Stimulated activated naive CD8-positive, alpha-beta T cell treated with anti-CD3 and anti-CD28 coated beads, Interleukin-15, Interleukin-2, amounts not matched to agents 100 ng/mL and 50 ng/mL, for 24 hours (primary cell): ENCODE data around the gene EYS.

Source experiments
- H3K27ac Mint-ChIP-seq: one replicate; pipeline ENCODE4 v1.8.0; 2021; ENCODE audit warnings: mild to moderate bottlenecking, mixed read lengths
- H3K27me3 Mint-ChIP-seq: one replicate; pipeline ENCODE4 v1.8.0; 2021; ENCODE audit warnings: mixed read lengths
- H3K36me3 Mint-ChIP-seq: one replicate; pipeline ENCODE4 v1.8.0; 2021; ENCODE audit warnings: low read depth, mixed read lengths
- H3K4me1 Mint-ChIP-seq: one replicate; pipeline ENCODE4 v1.8.0; 2021; ENCODE audit warnings: low read depth, mixed read lengths
- H3K4me3 Mint-ChIP-seq: one replicate; pipeline ENCODE4 v1.8.0; 2021; ENCODE audit warnings: mild to moderate bottlenecking, mixed read lengths
- H3K9me3 Mint-ChIP-seq: one replicate; pipeline ENCODE4 v1.8.0; 2021; ENCODE audit warnings: mixed read lengths

Gene EYS

DNA sequence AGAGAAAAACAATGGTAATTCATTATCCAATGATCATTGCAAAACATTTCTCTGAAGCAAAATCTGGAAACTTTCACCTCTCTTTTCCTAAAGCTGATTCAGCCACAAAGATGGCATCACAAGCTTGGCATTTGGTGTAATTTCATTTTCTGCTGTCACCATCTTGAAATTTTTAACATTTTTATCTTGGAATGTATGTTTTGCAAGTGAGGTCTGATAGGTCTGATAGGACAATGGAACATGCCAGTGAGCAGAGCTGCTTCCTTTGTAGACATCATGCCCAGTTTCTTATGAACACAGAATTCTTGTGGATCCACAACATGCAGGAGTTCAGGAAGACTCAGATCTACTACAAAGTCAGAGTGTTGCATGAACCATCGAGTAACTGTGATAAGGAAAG lies 969.6 kb downstream of the EYS start:
- Mint-ChIP-seq H3K27ac (no peak overlapping the region), H3K4me3 (no peak overlapping the region), H3K36me3 (no peaks in the 10 kb centered on the region), H3K9me3 (peaks cover 5% of the 10 kb centered on the region), H3K4me1 (no peaks in the 10 kb centered on the region), H3K27me3 (no peaks in the 10 kb centered on the region)

DNA sequence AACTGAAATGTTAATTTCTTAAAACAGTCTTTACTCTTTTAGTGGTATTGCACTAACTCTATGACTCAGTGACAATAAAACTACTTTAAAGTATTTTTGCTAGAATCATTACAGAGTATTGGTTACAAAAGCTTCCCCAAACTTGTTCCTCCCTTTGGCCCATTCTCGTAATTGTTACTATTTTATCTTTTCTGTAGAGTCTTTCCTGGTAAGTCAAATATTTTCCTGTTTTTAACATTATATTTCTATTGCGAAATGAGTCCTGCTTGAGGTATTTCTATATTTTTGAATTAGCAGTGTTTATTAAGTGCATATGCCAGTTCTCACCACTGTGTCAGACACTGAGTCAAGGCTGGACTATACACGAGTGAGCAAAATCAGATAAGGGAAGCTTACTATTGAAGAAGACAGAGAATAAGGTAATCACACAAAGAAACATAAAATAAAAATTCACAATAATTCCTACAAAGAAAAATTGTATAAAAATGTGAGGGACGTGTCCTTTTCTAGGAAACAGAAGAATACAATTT lies 970.5 kb downstream of the EYS start:
- no peak overlapping the region for H3K4me3 Mint-ChIP-seq
- no peaks in the 10 kb centered on the region for H3K4me1 Mint-ChIP-seq
- H3K36me3 Mint-ChIP-seq, result no peaks in the 10 kb centered on the region
- no peak overlapping the region for H3K27ac Mint-ChIP-seq
- H3K27me3 Mint-ChIP-seq, result no peaks in the 10 kb centered on the region
- peaks cover 5% of the 10 kb centered on the region for H3K9me3 Mint-ChIP-seq

DNA sequence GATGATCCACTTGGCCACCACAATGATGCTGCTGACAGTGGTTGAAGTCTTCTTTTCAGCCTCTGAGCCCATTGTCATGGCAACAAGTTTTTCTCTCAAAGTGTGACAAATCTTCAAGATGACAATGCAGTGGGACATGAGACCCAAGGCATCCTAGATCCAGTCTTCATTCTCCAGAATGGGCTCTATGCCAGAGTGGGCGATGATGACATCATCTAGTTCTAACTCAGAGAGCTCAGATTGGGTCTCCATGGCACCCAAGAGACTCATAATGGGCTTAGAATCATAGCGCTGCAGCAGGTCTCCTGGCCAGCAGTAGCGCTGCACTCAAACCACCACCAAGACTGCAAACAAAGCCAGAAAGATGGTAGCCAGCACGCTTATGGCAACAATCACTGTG lies 973.6 kb downstream of the EYS start:
- H3K27ac Mint-ChIP-seq, result no peak overlapping the region
- H3K4me1 Mint-ChIP-seq, result no peaks in the 10 kb centered on the region
- H3K36me3 Mint-ChIP-seq, result no peaks in the 10 kb centered on the region
- H3K9me3 Mint-ChIP-seq, result no peaks in the 10 kb centered on the region
- no peaks in the 10 kb centered on the region for H3K27me3 Mint-ChIP-seq
- no peak overlapping the region for H3K4me3 Mint-ChIP-seq

DNA sequence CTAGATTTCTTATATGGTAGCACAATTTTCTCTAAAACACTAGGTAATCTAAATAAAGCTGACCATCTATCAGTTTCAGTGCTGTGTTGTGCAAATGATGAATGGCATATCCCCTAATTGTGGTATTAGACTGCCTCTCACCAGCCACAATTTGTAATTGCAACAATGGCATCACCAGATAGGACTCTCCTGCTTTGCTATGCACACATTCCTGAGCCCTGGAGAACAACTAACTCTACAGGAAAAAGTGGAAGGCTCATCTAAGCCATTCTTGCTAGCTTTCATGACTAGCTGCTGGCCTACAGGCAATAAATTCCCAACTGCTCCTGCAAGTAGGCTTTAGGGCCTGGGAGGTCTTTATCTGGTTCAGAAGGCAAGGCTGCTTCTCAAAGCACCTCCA lies 974.1 kb downstream of the EYS start:
- H3K27ac Mint-ChIP-seq, result no peak overlapping the region
- H3K9me3 Mint-ChIP-seq, result no peaks in the 10 kb centered on the region
- no peaks in the 10 kb centered on the region for H3K27me3 Mint-ChIP-seq
- H3K4me3 Mint-ChIP-seq, result no peak overlapping the region
- H3K36me3 Mint-ChIP-seq, result no peaks in the 10 kb centered on the region
- H3K4me1 Mint-ChIP-seq, result no peaks in the 10 kb centered on the region

DNA sequence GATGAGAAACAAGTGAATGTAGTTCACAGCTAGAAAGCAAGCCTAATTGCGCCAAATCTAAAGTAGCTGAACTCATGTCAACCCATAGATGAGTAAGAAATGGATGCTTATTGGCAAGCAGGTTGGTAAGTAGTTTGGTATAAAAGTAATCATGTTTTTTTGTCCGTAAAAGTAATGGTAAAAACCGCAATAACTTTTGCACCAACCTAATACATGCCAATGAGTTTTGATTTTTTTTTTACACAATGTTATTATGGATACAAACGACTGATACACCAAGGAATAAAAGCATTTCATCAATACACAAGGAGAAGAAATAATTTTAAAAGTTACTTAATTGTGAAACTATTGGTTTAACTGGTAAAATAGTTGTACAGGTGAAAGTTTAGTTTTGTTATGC lies 977.5 kb downstream of the EYS start:
- Mint-ChIP-seq H3K4me3 (no peak overlapping the region), H3K27me3 (no peaks in the 10 kb centered on the region), H3K27ac (no peak overlapping the region)

DNA sequence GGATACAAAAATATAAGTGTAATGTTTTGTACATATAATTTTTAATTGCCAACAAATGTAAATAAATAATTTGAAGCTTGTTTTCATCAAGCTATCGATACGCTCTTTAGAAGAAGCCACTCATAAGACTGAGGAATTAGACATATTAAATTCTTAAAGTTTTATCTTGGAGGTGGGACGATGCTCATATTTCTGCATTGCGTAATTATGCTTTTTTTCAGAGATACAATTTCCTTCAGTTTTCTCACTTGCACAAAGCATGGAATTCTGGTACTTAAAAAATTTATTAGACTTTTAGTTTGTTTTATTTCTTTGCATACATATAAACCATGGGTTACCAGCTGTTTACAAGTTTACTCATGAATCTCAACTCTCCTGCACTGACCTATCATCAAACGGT lies 980.0 kb downstream of the EYS start:
- Mint-ChIP-seq H3K27me3 (no peaks in the 10 kb centered on the region), H3K4me1 (no peaks in the 10 kb centered on the region), H3K27ac (no peak overlapping the region), H3K4me3 (no peak overlapping the region), H3K9me3 (peaks cover 5% of the 10 kb centered on the region), H3K36me3 (no peaks in the 10 kb centered on the region)

More for the DNA sequence above, 977.5 kb downstream of the EYS start:
- Mint-ChIP-seq H3K36me3 (no peaks in the 10 kb centered on the region), H3K9me3 (peaks cover 3% of the 10 kb centered on the region), H3K4me1 (no peaks in the 10 kb centered on the region)

DNA sequence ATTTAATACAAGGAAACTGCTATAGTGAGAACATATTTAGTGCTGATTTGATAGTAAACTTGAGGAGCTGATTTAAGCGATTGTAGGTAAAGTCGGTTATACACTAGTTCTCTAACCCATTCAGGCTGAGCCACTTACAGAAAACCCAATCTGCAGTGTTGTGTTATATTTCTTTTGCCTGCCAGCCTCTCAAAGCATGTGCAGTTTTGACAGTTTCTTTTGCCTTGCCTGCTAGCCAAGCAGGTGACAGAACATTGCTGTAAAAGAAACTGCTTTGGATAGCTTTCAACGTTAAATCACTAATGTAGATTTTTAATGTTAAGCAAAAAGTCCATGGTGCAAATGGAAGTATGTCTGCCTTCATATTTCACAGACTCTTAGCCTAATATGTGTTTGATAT lies 982.9 kb downstream of the EYS start:
- Mint-ChIP-seq H3K27me3 (no peaks in the 10 kb centered on the region), H3K4me1 (no peaks in the 10 kb centered on the region)

DNA sequence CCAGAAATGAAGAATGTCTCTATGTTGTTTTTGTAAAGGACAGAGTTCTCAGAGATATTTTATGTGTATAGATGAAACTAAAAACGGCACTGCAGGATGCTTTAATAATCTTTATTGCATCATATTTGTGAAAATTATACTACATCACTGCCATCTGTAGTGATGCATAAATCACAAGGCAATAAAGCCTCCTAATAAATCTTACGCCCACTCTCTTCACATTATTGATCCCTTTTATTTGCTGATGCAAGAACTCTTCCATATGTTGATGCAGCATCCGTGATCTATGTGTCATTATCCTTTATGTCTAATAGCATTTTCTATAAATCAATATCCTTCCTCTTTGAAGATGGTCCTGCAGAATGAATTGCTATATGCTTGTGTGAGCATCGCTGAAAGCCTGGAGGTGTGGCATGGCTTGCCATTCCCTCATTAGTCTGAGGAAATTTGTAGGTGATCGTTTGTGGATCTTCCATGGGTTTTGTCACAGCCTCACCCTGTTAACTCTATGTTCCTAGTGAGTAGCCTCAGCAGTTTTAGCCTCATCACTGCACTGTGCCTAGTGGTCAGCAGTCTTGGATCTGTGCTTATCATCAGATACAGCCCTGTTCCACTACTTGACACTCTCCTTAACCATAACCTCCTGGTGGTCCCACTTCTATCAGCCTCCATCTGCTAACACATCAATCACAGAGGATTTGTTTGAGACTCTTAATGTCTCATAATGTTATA lies 983.5 kb downstream of the EYS start:
- no peaks in the 10 kb centered on the region for H3K4me1 Mint-ChIP-seq
- H3K36me3 Mint-ChIP-seq, result no peaks in the 10 kb centered on the region

More for the DNA sequence above, 982.9 kb downstream of the EYS start:
- H3K36me3 Mint-ChIP-seq, result no peaks in the 10 kb centered on the region
- no peak overlapping the region for H3K4me3 Mint-ChIP-seq
- H3K9me3 Mint-ChIP-seq, result peaks cover 9% of the 10 kb centered on the region
- no peak overlapping the region for H3K27ac Mint-ChIP-seq

DNA sequence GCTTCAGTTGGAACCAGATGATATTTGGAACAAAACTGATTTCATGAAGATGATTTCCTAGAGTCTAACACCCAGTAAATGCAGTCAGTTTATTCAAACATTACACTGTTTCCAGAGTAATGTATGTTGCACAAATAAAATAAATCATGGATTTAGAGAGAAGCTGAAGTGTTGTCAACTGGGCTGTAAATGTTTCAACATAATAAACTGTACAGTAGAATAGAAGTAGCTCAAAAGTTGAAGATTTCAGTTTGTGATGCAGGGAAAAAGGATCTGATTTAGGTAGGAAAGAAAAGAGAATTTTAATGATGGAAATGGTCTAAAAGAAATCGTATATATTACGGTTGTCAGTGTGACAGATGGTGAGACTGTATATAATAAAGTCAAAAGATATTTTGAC lies 985.2 kb downstream of the EYS start:
- H3K4me3 Mint-ChIP-seq, result no peak overlapping the region
- H3K27me3 Mint-ChIP-seq, result no peaks in the 10 kb centered on the region
- no peaks in the 10 kb centered on the region for H3K4me1 Mint-ChIP-seq
- no peaks in the 10 kb centered on the region for H3K36me3 Mint-ChIP-seq
- no peak overlapping the region for H3K27ac Mint-ChIP-seq
- peaks cover 6% of the 10 kb centered on the region for H3K9me3 Mint-ChIP-seq

More for the DNA sequence above, 983.5 kb downstream of the EYS start:
- Mint-ChIP-seq H3K4me3 (no peak overlapping the region), H3K27me3 (no peaks in the 10 kb centered on the region), H3K9me3 (peaks cover 9% of the 10 kb centered on the region), H3K27ac (no peak overlapping the region)

DNA sequence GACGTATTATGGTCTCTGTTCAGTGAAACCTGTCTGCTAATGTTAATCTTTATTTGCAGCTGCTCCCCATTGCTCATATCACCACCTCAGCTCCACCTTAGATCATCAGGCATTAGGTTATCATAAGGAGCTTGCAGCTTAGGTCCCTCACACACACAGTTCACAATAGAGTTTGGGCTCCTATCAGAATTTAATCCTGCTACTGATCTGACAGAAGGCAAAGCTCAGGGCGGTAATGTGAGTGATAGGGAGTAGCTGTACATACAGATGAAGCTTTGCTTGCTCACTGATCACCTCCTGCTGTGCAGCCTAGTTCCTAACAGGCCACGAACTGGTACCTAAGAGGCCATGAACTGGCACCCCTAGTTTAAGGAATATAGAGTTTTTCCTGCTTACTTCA lies 989.7 kb downstream of the EYS start:
- H3K4me3 Mint-ChIP-seq, result no peak overlapping the region
- no peaks in the 10 kb centered on the region for H3K36me3 Mint-ChIP-seq
- peaks cover 6% of the 10 kb centered on the region for H3K9me3 Mint-ChIP-seq
- no peaks in the 10 kb centered on the region for H3K4me1 Mint-ChIP-seq
- H3K27me3 Mint-ChIP-seq, result no peaks in the 10 kb centered on the region
- H3K27ac Mint-ChIP-seq, result no peak overlapping the region

DNA sequence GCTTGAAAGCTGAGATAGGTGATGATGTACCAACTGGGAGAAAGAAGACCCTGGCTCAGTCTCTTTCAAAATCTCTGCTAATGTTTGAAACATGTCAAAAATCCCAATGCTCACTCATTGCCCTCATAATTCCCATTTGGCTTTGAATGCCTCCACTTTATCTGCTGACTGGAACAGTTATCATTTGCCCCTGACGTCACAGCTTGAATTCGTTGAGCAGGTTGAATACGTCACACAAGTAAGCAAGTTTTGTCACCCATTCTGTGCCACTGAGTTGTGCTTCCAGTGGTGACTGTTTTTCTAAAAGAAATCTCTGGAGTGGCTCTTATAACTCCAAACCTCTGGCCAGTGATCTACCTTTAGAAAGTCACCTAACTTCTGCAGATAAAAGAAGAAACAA lies 991.4 kb downstream of the EYS start:
- peaks cover 3% of the 10 kb centered on the region for H3K9me3 Mint-ChIP-seq
- no peaks in the 10 kb centered on the region for H3K36me3 Mint-ChIP-seq
- H3K4me3 Mint-ChIP-seq, result no peak overlapping the region
- H3K4me1 Mint-ChIP-seq, result no peaks in the 10 kb centered on the region
- H3K27me3 Mint-ChIP-seq, result no peaks in the 10 kb centered on the region
- H3K27ac Mint-ChIP-seq, result no peak overlapping the region

DNA sequence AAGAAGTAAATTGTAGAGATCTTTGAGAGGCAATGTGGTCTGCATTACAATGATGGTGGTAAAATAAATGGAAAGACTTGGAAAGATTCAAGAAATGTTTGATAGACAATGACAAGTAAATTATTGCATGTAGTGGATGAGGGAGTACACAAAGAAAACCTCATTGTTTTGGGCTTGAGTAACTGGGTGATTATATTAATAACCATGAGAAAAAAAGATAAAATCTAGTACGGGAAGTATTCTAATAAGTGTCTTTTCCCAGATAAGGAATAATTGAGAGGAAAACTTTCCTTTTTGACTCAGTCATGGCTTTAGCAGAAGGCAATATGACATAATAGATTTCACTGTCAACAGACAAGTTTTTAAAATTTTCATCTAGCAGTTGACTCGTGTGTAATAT lies 993.0 kb downstream of the EYS start:
- Mint-ChIP-seq H3K4me1 (no peaks in the 10 kb centered on the region), H3K36me3 (no peaks in the 10 kb centered on the region)

DNA sequence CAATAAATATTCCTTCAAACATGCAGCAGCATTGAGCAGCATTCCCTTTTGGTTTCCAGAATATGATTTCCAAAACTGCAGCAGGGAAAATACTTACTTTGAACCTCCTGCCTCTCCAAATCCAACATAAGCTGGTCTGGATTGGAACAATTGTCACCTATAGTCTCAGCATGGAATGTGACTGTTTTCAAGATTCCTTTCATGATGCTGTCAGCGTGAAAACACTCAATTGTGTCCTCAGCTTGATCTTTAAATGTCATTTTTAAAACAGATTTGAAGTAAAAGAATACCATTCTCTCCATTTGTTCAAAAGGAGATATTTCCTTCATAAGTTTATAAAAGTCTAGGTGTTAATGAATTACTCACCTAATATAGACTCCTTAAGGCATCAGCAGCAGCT lies 993.9 kb downstream of the EYS start:
- Mint-ChIP-seq H3K36me3 (no peaks in the 10 kb centered on the region), H3K4me1 (no peaks in the 10 kb centered on the region), H3K4me3 (no peak overlapping the region), H3K9me3 (peaks cover 3% of the 10 kb centered on the region), H3K27ac (no peak overlapping the region), H3K27me3 (no peaks in the 10 kb centered on the region)

More for the DNA sequence above, 993.0 kb downstream of the EYS start:
- no peak overlapping the region for H3K27ac Mint-ChIP-seq
- H3K4me3 Mint-ChIP-seq, result no peak overlapping the region
- peaks cover 3% of the 10 kb centered on the region for H3K9me3 Mint-ChIP-seq
- no peaks in the 10 kb centered on the region for H3K27me3 Mint-ChIP-seq

DNA sequence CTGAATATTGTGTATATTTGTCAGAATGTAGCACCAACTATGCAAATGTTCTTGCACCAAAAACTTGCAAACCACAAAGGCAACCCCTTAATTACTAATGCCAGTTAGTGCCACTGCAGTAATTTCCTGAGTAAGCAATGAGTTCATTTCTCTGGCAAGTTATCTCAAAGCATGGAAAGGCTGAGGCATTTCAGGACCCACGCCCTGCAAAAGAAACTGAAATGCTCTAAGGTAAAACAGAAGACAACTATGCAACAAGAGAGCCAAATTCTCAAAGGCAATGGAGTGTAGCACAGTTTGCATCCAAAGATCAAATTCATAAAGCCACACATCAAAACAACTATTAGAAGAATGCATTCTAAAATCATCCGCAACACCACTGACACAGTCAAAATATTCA lies 994.4 kb downstream of the EYS start:
- H3K27ac Mint-ChIP-seq, result no peak overlapping the region
- no peaks in the 10 kb centered on the region for H3K4me1 Mint-ChIP-seq
- H3K4me3 Mint-ChIP-seq, result no peak overlapping the region
- H3K27me3 Mint-ChIP-seq, result no peaks in the 10 kb centered on the region
- H3K36me3 Mint-ChIP-seq, result no peaks in the 10 kb centered on the region
- peaks cover 3% of the 10 kb centered on the region for H3K9me3 Mint-ChIP-seq

DNA sequence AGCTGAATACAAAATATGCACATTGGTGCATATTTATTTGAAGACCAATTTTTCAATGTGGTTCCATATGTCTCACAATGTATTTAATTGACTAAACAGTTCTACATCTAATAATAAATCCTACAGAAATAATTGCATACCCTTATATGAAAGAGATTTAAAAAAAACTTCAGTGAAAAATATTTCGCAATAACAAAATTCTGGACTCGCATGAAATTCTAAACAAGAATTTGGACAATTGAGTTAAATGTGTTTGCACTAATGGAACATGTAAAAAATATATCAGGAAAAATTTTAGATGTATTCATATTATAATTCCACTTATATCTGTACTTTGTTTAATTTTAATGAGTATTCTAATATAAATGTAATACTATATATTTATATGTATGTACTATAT lies 1003.1 kb downstream of the EYS start:
- Mint-ChIP-seq H3K36me3 (no peaks in the 10 kb centered on the region), H3K9me3 (peaks cover 12% of the 10 kb centered on the region), H3K27me3 (no peaks in the 10 kb centered on the region), H3K4me1 (no peaks in the 10 kb centered on the region), H3K4me3 (no peak overlapping the region), H3K27ac (no peak overlapping the region)

DNA sequence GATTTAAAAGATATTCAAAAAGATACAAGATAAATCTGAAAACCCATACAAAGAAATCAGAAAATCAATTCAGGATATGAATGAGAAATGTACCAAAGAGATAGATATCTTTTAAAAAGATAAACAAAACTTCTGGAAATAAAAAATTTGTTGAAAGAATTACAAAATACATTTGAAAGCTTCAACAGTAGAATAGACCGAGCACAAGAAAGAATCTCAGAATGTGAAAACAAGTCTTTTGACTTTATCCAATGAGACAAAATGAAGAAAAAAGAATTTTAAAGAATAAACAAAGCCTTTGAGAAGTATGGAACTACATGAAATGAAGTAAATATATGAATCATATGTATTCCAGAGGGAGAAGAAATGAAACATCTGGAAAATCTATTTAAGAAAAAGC lies 1011.0 kb downstream of the EYS start:
- H3K27me3 Mint-ChIP-seq, result no peaks in the 10 kb centered on the region
- H3K4me3 Mint-ChIP-seq, result no peak overlapping the region
- no peaks in the 10 kb centered on the region for H3K36me3 Mint-ChIP-seq
- H3K9me3 Mint-ChIP-seq, result peaks cover 11% of the 10 kb centered on the region
- no peak overlapping the region for H3K27ac Mint-ChIP-seq
- H3K4me1 Mint-ChIP-seq, result no peaks in the 10 kb centered on the region
